ENCODE measurements around the gene EXD3.
A peak's percentile ranks its signal among the peaks of the same experiment; 100 is the strongest.

The EXD3 gene

GRCh38 chr9:137277329-137278041 lies 145.5 kb downstream of the EXD3 start, which contains the start of gene TOR4A:
TSS of gene TOR4A (plus strand) at chr9:137277726. CDS start at chr9:137278690, 964 bp downstream.
- TF ChIP-seq CTCF (conservative IDR thresholded peaks at IDR 0.05; ENCODE audit: low read length) = no peak
- peak within 1 kb of the TSS; percentile 73 for H3K4me3 ChIP-seq (ENCODE audit: low read length)
- DNase-seq (ENCODE audit: low read depth) = peak; percentile 73

- TF ChIP-seq CTCF (conservative IDR thresholded peaks at IDR 0.05; ENCODE audit: low read length) = no peak
- DNase-seq (ENCODE audit: low read depth) = peak; percentile 37
- H3K4me3 ChIP-seq (ENCODE audit: low read length) = peak overlapping the region; percentile 73
These were observed 146.3 kb downstream of the EXD3 start for GRCh38 chr9:137276473-137277328.

GRCh38 chr9:137275588-137276472 lies 147.1 kb downstream of the EXD3 start:
- H3K4me3 ChIP-seq (ENCODE audit: low read length) = no peak overlapping the region
- no peak for DNase-seq (ENCODE audit: low read depth)
- no peak for TF ChIP-seq CTCF (conservative IDR thresholded peaks at IDR 0.05; ENCODE audit: low read length)

GRCh38 chr9:137275203-137275587 lies 147.8 kb downstream of the EXD3 start:
- no peak for TF ChIP-seq CTCF (conservative IDR thresholded peaks at IDR 0.05; ENCODE audit: low read length)
- no peak for DNase-seq (ENCODE audit: low read depth)
- no peak overlapping the region for H3K4me3 ChIP-seq (ENCODE audit: low read length)

GRCh38 chr9:137273611-137274320 lies 149.2 kb downstream of the EXD3 start:
- DNase-seq (ENCODE audit: low read depth) = no peak
- no peak for TF ChIP-seq CTCF (conservative IDR thresholded peaks at IDR 0.05; ENCODE audit: low read length)
- H3K4me3 ChIP-seq (ENCODE audit: low read length) = no peak overlapping the region

- no peak for TF ChIP-seq CTCF (conservative IDR thresholded peaks at IDR 0.05; ENCODE audit: low read length)
- no peak for DNase-seq (ENCODE audit: low read depth)
- H3K4me3 ChIP-seq (ENCODE audit: low read length) = no peak overlapping the region
These were observed 149.9 kb downstream of the EXD3 start for GRCh38 chr9:137273095-137273490.

All from AG10803 (cell line).